ENCODE measurements around the gene RASD1.

Gene RASD1

GRCh38 chr17:17533901-17534441 lies 37.8 kb upstream of the RASD1 start:
- no peak overlapping the region for H3K4me3 ChIP-seq (ENCODE audit: low read depth, low read length)
- TF ChIP-seq, protein P1, sequence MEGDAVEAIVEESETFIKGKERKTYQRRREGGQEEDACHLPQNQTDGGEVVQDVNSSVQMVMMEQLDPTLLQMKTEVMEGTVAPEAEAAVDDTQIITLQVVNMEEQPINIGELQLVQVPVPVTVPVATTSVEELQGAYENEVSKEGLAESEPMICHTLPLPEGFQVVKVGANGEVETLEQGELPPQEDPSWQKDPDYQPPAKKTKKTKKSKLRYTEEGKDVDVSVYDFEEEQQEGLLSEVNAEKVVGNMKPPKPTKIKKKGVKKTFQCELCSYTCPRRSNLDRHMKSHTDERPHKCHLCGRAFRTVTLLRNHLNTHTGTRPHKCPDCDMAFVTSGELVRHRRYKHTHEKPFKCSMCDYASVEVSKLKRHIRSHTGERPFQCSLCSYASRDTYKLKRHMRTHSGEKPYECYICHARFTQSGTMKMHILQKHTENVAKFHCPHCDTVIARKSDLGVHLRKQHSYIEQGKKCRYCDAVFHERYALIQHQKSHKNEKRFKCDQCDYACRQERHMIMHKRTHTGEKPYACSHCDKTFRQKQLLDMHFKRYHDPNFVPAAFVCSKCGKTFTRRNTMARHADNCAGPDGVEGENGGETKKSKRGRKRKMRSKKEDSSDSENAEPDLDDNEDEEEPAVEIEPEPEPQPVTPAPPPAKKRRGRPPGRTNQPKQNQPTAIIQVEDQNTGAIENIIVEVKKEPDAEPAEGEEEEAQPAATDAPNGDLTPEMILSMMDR (IDR thresholded peaks at IDR 0.05; ENCODE audit: borderline replicate concordance, insufficient read depth, low read depth, low read length): no peak

DNA sequence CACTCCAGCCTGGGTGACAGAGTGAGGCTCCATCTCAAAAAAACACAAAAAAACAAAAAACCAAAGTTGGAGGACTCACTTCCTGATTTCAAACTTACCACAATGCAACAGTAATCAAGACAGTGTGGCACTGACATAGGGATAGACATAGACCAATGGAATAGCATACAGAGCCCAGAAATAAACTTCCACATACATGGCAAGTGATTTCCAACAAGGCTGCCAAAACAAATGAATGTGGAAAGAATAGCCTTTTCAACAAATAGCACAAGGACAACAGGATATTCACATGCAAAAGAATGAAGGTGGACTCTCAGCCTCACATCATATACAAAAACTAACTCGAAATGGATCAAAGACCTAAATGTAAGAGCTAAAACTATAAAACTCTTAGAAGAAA lies 36.8 kb upstream of the RASD1 start:
- no peak overlapping the region for H3K4me3 ChIP-seq (ENCODE audit: low read depth, low read length)
- TF ChIP-seq, protein P1 (IDR thresholded peaks at IDR 0.05; ENCODE audit: borderline replicate concordance, insufficient read depth, low read depth, low read length): no peak

DNA sequence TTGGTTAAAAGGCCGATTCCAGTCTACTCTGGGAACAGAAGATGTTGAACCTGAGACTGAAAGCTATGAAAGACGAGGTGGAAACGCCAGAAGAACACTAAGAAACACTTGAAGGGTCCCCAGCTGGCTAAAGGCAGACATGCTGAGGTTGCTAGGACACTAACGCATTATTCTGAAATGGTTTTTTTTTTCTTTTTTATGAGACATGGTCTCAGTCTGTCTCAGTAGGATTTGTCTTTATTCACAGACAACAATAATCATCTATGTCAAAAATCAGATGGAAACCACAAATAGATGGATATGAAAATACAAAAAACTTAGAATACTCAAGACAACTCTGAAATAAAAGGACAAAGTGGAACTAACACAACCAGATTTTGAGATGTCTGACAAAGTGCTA lies 35.0 kb upstream of the RASD1 start:
- TF ChIP-seq, protein P1 (IDR thresholded peaks at IDR 0.05; ENCODE audit: borderline replicate concordance, insufficient read depth, low read depth, low read length): no peak
- H3K4me3 ChIP-seq (ENCODE audit: low read depth, low read length): no peak overlapping the region

- TF ChIP-seq, protein P1 (IDR thresholded peaks at IDR 0.05; ENCODE audit: borderline replicate concordance, insufficient read depth, low read depth, low read length): no peak
- H3K4me3 ChIP-seq (ENCODE audit: low read depth, low read length): no peak overlapping the region
These were observed 32.8 kb upstream of the RASD1 start for GRCh38 chr17:17528696-17529652.

GRCh38 chr17:17527956-17528500 lies 31.8 kb upstream of the RASD1 start:
- no peak overlapping the region for H3K4me3 ChIP-seq (ENCODE audit: low read depth, low read length)
- TF ChIP-seq, protein P1 (IDR thresholded peaks at IDR 0.05; ENCODE audit: borderline replicate concordance, insufficient read depth, low read depth, low read length): no peak

DNA sequence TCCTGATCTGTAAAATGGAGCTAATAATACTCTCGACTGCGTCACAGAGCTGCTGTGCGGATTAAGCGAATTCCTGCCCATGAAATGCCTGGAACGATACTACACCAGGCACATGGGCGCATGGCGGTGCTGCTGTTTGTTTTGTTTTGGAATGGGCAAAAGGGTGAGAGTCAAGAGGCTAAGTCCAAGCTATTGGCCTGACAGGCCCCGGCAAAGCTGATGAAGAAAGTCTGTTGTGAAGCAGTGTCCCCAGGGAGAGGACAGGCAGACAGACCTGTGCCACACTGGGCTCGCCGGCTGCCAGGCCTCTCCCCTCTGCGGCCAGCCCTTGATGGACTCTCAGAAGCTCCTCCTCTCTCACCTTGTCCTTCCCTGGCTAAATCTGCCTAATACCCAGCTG lies 31.3 kb upstream of the RASD1 start:
- TF ChIP-seq, protein P1 (IDR thresholded peaks at IDR 0.05; ENCODE audit: borderline replicate concordance, insufficient read depth, low read depth, low read length): no peak
- H3K4me3 ChIP-seq (ENCODE audit: low read depth, low read length): no peak overlapping the region
